ENCODE measurements around the gene MINDY3. TPM values are rescaled to one million over a fixed set of nuclear protein-coding genes. Genes with fewer than 3 reads are reported as not detected.

The MINDY3 gene
- total and polyA plus RNA-seq, 10 donors: 16.1 to 35.0 (median 30.0) TPM

DNA sequence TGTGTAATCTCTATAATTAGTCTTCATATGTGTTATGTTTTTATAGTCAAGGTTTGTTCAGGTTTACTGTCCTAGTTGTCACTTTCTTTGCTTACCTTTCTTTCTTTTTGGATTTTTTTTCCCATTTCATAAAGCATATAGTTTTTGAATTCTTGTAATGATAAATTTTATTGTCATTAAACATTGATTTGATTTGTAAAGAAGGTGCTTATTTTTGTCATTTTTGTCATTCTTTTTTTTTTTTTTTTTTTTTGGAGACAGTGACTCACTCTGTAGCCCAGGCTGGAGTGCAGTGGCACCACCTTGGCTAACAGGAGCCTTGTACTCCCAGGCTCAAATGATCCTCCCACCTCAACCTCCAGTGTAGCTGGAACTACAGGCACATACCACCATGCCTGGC is 9.6 kb upstream of the MINDY3 start:
- H3K27ac ChIP-seq: no peak overlapping the region
- DNase-seq: no peak
- no peak overlapping the region for H3K4me3 ChIP-seq
- no peaks in the 10 kb centered on the region for H3K4me1 ChIP-seq
- H3K36me3 ChIP-seq: no peaks in the 10 kb centered on the region
- intact Hi-C loops (cut with DNase I; ENCODE audit: low total_unique reads): no loop called here
- H3K27me3 ChIP-seq (replicated peaks in 1 of 7): peaks cover 0 to 67% (median 3%) of the 10 kb centered on the region in 7 donors
- TF ChIP-seq POLR2AphosphoS5 (IDR thresholded peaks at IDR 0.05): no peak
- TF ChIP-seq, protein P1, sequence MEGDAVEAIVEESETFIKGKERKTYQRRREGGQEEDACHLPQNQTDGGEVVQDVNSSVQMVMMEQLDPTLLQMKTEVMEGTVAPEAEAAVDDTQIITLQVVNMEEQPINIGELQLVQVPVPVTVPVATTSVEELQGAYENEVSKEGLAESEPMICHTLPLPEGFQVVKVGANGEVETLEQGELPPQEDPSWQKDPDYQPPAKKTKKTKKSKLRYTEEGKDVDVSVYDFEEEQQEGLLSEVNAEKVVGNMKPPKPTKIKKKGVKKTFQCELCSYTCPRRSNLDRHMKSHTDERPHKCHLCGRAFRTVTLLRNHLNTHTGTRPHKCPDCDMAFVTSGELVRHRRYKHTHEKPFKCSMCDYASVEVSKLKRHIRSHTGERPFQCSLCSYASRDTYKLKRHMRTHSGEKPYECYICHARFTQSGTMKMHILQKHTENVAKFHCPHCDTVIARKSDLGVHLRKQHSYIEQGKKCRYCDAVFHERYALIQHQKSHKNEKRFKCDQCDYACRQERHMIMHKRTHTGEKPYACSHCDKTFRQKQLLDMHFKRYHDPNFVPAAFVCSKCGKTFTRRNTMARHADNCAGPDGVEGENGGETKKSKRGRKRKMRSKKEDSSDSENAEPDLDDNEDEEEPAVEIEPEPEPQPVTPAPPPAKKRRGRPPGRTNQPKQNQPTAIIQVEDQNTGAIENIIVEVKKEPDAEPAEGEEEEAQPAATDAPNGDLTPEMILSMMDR (IDR thresholded peaks at IDR 0.05 in 8 of 11, conservative IDR thresholded peaks at IDR 0.05 in 3 of 11): no peak
- no peak for TF ChIP-seq POLR2A (IDR thresholded peaks at IDR 0.05)
- peaks cover 0 to 14% (median 0%) of the 10 kb centered on the region in 8 donors for H3K9me3 ChIP-seq

DNA sequence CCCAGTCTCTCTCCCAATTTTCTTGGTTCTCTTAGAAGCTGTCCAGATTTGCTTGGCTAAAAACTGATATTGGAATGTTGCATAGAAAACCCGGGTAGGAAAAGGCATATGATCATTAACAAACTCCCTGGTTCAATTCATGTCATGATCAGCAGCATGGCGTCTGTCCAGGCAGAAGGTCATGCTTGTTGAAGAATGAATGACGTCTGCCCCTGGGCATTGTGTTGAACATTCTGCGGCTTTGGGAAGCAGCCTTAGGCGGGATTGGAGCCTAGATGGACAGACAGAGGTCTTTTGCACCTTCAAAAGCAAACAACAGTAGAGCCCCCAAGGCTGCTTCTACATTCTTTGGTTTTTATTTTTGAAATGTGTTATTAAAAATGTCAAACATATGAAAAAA is 7.7 kb upstream of the MINDY3 start:
- Histone ChIP-seq H3K36me3 (no peaks in the 10 kb centered on the region), H3K4me1 (no peaks in the 10 kb centered on the region), H3K27ac (no peak overlapping the region), H3K27me3 (replicated peaks in 1 of 7) (peaks cover 0 to 61% (median 3%) of the 10 kb centered on the region in 7 donors), H3K9me3 (peaks cover 0 to 6% (median 0%) of the 10 kb centered on the region in 8 donors), H3K4me3 (no peak overlapping the region)
- DNase-seq: no peak
- intact Hi-C loops (cut with DNase I; ENCODE audit: low total_unique reads): no loop called here
- TF ChIP-seq POLR2A (IDR thresholded peaks at IDR 0.05): no peak
- no peak for TF ChIP-seq POLR2AphosphoS5 (IDR thresholded peaks at IDR 0.05)
- TF ChIP-seq, protein P1 (IDR thresholded peaks at IDR 0.05 in 8 of 11, conservative IDR thresholded peaks at IDR 0.05 in 3 of 11): no peak
- 66 to 78% (median 75%) methylated on average over 5 of the region's 5 CpGs for WGBS, 5 donors

DNA sequence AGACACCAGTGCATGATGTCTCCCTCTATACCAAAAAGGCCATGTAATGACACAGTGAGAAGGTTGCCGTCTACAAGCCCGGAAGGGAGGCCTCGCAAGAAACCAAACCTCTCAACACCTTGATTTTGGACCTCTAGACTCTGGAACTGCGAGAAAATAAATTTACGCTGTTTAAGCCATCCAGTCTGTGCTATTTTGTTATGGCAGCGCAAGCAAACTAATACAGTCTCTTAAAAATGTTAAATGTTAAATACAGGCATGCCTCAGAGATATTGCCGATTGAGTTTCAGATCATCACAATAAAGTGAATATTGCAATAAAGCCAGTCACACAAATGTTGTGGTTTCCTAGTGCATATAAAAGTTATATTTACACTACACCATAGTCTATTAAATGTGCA is 5.0 kb upstream of the MINDY3 start:
- intact Hi-C loops (cut with DNase I; ENCODE audit: low total_unique reads): no loop called here
- Histone ChIP-seq H3K4me1 (peaks cover 0 to 10% (median 3%) of the 10 kb centered on the region in 6 donors), H3K4me3 (no peak overlapping the region), H3K9me3 (no peaks in the 10 kb centered on the region), H3K27me3 (replicated peaks in 1 of 7) (peaks cover 0 to 35% (median 0%) of the 10 kb centered on the region in 7 donors), H3K36me3 (no peaks in the 10 kb centered on the region), H3K27ac (no peak overlapping the region)
- DNase-seq: no peak
- TF ChIP-seq POLR2A (IDR thresholded peaks at IDR 0.05): no peak
- no peak for TF ChIP-seq POLR2AphosphoS5 (IDR thresholded peaks at IDR 0.05)
- TF ChIP-seq, protein P1 (IDR thresholded peaks at IDR 0.05 in 8 of 11, conservative IDR thresholded peaks at IDR 0.05 in 3 of 11): no peak
- 81 to 95% (median 94%) methylated on average over 7 of the region's 7 CpGs for WGBS, 5 donors

DNA sequence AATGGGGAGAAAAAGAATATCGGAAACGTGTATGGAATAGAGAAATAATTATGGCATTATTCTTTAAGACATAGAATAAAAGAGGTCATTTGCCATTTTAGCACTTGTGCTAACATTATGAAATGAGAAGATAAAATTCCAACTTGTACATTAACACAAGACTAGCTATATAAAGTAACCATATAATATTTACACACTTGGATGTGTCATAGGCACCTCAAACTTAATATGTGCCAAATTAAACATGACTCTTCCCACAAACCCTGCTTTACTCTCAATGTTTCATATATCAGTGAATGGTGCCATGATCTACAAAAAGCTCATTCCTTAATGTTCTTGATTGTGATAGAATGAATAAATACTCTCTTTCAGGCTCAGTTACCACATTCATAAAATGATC is 4.1 kb upstream of the MINDY3 start:
- 86 to 96% (median 87%) methylated on average over 2 of the region's 2 CpGs for WGBS, 5 donors
- DNase-seq: no peak
- TF ChIP-seq, protein P1 (IDR thresholded peaks at IDR 0.05 in 8 of 11, conservative IDR thresholded peaks at IDR 0.05 in 3 of 11): no peak
- no peak for TF ChIP-seq POLR2A (IDR thresholded peaks at IDR 0.05)
- no peak for TF ChIP-seq POLR2AphosphoS5 (IDR thresholded peaks at IDR 0.05)
- Histone ChIP-seq H3K4me1 (peaks cover 0 to 14% (median 4%) of the 10 kb centered on the region in 6 donors), H3K4me3 (no peak overlapping the region), H3K27ac (no peak overlapping the region), H3K27me3 (replicated peaks in 1 of 7) (peaks cover 0 to 31% (median 0%) of the 10 kb centered on the region in 7 donors), H3K36me3 (no peaks in the 10 kb centered on the region), H3K9me3 (no peaks in the 10 kb centered on the region)
- intact Hi-C loops (cut with DNase I; ENCODE audit: low total_unique reads): no loop called here

Data from spleen (tissue), 11 donors.